ENCODE results near the gene SMARCD3. TPM values are rescaled to one million over a fixed set of nuclear protein-coding genes. Genes with fewer than 3 reads are reported as not detected.

Gene SMARCD3
- total RNA-seq, 1 donor from 2014 or later = 132 TPM

DNA sequence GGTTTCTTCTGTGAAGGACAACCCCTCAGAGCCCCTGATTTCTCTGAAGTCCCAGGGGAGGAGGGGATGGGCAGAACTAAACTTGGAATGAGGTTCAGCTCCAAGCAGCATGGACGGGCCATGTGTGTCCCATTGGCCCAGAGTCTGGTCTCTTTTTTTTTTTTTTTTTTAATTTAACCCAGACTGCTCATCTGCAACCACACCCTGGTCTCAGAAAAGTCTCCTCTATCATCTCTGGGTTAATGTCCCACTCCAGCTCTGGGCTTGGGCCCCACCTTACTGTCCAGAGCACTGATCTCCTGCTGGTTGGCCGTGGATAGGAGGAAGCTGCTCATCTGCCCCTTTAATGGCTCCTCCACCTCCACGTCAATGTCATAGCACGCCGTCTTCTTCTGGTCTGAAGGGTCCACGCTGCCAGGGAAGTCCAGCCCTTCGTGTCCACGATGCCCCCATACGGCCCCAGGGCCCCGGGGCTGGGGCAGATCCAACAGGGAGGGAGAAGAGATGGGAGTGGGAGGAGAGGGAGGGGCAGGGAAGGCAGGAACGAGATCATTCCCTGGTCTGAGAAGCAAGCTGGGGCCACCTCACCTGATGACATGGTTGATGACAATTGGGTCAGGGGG, 8.5 kb downstream of the SMARCD3 start:
- intact Hi-C loops (cut with micrococcal nuclease) = no loop called here
- ATAC-seq (no peak), DNase-seq (peak; percentile 17)

DNA sequence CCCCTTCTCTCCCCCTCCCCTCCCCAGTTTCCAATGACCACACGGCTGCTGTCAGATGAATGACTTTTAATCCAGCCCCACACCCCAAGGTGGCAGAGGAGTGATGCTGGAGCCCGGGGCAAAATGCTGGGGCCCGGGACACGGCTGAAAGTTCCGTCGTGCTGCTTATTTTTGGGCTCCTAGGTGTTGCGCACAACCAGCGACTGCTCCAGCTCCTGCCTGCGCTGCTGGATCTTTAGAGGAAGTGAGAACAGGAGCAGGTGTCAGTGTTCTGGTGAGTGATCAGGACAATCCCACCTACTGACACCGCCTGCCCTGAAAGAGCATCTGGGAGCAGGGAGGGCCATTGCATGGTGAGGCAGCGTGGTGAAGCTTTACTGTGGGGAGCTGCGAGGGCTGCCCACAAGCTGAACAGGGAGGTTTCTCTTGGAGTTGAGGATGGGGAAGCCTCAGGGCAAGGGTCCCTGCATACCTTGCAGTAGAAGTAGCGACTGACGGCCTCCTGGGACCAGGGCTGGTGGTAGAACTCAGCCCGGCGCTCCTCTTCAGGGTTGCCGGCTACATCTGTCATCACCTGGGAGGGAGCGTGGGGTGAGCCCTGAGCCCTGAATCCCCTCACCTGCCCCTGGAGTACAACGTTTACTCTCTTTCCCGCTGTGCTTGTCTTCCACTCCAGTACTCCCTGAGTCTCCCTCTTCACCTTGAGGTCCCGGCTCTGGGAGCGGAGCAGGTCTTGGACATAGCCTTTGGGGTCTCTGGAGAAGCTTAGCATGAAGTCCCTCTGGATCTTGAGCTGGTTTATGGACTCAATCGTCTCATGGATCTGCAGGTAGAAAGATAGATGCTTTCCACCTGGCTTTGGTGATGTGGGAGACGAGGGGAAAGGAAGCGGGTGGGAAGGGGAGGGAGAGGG, 9.3 kb downstream of the SMARCD3 start:
- ATAC-seq (no peak), DNase-seq (peak; percentile 23)
- intact Hi-C loops (cut with micrococcal nuclease) = no loop called here

DNA sequence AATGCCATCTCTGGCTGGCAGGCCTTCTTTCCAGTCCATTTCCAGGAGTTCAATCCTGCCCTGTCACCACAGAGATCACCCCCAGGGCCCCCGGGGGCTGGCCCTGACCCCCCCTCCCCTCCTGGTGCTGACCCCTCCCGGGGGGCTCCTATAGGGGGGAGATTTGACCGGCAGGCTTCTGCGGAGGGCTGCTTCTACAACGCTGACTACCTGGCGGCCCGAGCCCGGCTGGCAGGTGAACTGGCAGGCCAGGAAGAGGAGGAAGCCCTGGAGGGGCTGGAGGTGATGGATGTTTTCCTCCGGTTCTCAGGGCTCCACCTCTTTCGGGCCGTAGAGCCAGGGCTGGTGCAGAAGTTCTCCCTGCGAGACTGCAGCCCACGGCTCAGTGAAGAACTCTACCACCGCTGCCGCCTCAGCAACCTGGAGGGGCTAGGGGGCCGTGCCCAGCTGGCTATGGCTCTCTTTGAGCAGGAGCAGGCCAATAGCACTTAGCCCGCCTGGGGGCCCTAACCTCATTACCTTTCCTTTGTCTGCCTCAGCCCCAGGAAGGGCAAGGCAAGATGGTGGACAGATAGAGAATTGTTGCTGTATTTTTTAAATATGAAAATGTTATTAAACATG, 10.2 kb downstream of the SMARCD3 start:
- no peak for ATAC-seq
- intact Hi-C loops (cut with micrococcal nuclease) = no loop called here
- DNase-seq = peak; percentile 29

DNA sequence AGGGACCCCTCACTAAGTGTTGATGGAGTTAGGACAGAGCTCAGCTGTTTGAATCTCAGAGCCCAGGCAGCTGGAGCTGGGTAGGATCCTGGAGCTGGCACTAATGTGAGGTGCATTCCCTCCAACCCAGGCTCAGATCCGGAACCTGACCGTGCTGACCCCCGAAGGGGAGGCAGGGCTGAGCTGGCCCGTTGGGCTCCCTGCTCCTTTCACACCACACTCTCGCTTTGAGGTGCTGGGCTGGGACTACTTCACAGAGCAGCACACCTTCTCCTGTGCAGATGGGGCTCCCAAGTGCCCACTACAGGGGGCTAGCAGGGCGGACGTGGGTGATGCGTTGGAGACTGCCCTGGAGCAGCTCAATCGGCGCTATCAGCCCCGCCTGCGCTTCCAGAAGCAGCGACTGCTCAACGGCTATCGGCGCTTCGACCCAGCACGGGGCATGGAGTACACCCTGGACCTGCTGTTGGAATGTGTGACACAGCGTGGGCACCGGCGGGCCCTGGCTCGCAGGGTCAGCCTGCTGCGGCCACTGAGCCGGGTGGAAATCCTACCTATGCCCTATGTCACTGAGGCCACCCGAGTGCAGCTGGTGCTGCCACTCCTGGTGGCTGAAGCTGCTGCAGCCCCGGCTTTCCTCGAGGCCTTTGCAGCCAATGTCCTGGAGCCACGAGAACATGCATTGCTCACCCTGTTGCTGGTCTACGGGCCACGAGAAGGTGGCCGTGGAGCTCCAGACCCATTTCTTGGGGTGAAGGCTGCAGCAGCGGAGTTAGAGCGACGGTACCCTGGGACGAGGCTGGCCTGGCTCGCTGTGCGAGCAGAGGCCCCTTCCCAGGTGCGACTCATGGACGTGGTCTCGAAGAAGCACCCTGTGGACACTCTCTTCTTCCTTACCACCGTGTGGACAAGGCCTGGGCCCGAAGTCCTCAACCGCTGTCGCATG, 11.0 kb downstream of the SMARCD3 start:
- DNase-seq = peak; percentile 35
- intact Hi-C loops (cut with micrococcal nuclease) = no loop called here
- no peak for ATAC-seq

DNA sequence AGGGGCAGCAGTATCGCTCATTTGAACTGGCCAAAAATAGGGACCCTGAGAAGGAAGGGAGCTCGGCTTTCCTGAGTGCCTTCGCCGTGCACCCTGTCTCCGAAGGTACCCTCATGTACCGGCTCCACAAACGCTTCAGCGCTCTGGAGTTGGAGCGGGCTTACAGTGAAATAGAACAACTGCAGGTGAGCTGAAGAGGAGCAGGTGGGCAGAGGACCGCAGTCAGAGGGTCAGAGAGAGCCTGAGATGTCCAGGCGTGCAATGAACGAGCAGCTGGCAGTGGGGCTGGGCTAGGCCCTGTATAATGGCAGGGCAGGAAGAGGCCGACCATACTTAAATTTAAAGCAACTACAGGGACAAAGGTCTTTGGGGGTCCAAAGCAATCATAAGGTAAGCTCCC, 12.1 kb downstream of the SMARCD3 start:
- DNase-seq (no peak), ATAC-seq (no peak)
- intact Hi-C loops (cut with micrococcal nuclease) = no loop called here

DNA sequence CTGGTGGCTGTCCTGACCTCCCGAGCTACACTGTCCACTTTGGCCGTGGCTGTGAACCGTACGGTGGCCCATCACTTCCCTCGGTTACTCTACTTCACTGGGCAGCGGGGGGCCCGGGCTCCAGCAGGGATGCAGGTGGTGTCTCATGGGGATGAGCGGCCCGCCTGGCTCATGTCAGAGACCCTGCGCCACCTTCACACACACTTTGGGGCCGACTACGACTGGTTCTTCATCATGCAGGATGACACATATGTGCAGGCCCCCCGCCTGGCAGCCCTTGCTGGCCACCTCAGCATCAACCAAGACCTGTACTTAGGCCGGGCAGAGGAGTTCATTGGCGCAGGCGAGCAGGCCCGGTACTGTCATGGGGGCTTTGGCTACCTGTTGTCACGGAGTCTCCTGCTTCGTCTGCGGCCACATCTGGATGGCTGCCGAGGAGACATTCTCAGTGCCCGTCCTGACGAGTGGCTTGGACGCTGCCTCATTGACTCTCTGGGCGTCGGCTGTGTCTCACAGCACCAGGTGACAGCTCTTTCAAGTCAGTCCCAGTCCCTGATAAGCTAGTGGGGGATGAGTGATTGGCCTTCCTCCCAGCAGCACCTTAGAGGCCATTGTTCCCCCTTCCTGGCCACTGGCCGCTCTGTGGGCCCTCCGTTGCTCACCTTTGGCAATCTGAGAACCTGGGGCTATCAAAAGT, 13.3 kb downstream of the SMARCD3 start:
- no peak for ATAC-seq

DNA sequence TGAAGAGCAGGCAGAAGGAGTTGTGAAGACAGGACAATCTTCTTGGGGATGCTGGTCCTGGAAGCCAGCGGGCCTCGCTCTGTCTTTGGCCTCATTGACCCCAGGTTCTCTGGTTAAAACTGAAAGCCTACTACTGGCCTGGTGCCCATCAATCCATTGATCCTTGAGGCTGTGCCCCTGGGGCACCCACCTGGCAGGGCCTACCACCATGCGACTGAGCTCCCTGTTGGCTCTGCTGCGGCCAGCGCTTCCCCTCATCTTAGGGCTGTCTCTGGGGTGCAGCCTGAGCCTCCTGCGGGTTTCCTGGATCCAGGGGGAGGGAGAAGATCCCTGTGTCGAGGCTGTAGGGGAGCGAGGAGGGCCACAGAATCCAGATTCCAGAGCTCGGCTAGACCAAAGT, 14.7 kb downstream of the SMARCD3 start:
- ATAC-seq (no peak), DNase-seq (no peak)
- intact Hi-C loops (cut with micrococcal nuclease) = no loop called here

More for the DNA sequence above, 13.3 kb downstream of the SMARCD3 start:
- intact Hi-C loops (cut with micrococcal nuclease) = no loop called here
- no peak for DNase-seq

DNA sequence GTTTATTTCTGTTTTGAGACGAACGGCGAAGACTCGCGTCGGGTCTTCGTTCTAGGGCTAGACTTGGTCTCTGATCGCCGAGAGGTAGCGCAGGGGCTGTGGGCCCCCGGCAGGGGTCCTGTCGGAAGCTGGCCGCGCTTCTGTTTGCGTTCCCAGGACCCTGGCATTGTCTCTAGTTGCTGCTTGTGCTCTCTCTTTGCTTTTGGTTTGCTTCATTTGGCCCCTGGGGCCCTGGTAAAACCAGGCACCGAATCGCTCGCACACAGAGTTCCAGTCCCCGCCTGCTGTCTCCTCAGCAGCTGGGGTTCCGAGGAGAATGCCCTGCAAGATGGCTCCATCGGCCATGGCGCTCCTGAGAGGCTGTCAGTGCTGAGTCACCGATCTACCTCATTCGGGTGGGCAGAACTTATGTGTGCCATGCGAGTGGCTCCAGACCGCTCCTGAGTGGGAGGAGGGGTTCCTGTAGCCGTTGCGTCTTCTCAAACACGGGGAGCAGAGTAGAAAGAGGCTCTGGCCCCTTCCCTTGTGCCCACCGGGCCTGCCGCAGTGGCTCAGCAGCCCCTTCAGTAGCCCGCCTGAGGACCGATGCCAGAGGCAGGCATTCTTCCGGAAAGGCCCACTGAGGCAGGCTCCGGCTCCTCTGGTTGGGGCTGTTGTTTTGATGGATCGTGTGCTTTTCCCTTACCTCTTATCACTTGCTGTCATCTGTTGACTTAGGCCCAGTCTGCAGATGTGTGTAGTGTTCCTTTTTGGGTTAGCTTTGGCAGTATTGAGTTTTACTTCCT, 15.4 kb downstream of the SMARCD3 start:
- peak; percentile 29 for ATAC-seq
- intact Hi-C loops (cut with micrococcal nuclease) = no loop called here
- peak; percentile 52 for DNase-seq

DNA sequence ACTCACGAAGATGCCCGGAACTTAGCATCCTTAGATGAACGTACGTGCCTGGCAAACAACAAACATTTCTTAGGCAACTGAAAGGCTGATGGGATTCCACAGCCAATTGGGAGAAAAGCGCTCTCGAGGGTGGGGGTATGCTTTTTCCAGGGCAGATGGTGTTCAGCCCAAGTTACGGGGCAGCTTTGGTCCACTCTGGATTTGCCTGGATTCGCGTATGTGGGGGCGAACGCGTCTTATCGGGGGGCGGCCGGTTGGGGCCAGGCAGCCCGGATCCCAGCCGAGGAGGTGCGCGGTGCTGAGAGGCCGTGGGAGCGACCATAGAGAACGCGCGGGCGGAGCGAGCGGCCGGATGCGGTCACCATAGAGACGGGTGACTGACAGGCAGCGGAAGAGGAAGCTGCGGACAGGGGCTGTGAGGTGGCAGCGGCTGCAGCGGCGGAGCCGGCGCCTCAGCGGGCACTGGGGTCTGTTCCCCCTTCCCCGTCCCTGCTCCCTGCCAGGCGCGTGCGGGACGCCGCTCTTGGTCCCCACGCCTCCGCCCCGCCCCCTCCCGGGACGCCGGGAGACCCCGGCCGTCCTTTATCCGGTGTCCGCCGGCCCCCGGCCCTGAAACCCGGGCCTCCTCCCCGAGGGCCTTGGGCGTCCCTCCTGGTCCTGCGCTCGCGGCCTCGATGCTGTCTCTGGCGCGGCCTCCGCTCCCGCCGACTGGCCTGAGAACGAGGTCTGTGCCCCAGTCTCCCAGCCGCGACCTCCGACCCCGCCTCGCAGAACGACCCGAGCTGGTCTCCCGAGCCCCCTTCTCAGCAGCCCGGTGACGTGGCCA, 16.2 kb downstream of the SMARCD3 start, which contains the start of gene CHPF2:
Gene CHPF2 (plus strand): TSS at position 393 of the 826 bp plus-strand sequence. CDS start 1,529 bp downstream, outside the sequence.
- intact Hi-C loops (cut with micrococcal nuclease) = no loop called here
- DNase-seq = peak; percentile 95
- ATAC-seq = peak; percentile 95

DNA sequence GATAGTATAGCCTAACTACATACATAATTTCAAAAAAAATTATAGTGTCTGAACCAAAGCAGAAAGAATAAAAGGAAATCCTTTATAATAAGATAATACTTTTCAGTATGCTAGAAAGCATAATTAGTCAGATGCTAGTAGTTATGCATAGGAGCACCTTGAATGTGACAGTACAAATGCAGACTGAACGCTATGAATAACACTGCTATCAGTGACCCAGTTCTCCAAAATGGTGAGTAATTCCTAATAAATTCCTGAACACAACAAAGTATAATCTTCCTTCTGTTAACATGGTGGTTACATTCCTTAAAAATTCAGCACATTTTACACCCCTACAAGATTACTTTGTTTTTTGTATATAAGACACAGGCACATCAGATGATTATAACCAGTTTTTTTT, 17.4 kb downstream of the SMARCD3 start:
- DNase-seq (no peak), ATAC-seq (no peak)
- intact Hi-C loops (cut with micrococcal nuclease) = no loop called here

DNA sequence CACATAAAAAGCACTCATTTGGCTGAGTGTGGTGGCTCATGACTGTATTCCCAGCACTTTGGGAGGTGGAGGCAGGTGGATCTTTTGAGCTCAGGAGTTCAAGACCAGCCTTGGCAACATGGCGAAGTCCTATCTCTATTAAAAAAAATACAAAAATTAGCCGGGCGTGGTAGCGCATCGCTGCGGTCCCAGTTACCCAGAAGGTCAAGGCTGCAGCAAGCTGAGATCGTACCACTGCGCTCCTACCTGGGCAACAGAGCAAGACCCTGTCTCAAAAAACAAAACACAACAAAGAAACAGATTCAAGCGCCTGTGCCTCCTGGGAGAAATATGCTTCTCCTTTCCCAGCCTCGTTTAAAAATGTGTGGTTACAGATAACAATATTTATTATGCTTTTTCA, 19.2 kb downstream of the SMARCD3 start:
- DNase-seq (no peak), ATAC-seq (no peak)
- intact Hi-C loops (cut with micrococcal nuclease) = no loop called here

DNA sequence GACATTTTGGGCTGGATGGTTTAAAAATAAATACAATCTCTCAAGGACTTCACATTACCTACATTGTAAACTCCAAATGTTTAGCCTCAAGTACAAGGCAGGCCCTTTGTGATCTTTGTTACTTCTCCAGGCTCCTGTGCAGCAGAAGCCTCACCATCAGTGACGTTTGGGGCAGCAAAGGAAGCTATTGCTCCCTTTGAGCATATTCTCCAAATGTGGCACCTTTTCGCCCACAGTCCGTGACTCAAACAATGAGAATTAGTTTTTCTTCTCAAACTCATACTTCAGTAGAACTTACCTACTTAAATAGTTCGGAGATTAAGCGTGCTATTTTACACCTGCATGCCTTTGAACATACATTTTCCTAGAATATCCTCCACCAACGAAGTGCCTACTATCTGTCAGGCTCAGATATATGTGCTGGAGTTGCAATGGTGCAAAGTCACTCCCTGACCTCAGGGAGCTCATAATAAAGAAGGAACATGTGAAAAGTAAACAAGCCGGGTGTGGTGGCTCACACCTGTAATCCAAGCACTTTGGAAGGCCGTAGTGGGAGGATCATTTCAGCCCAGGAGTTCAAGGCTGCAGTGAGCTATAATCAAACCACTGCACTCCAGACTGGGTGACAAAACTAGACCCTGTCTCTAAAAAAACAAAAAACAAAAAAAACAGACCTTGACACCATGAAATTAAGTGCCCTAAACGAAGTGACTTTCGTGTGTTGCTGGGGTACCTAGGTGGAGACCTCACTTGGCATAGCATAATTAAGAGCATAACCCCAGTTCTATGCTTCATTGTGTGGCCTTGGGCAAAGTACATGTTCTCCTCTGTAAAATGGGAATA, 20.2 kb downstream of the SMARCD3 start:
- intact Hi-C loops (cut with micrococcal nuclease) = no loop called here
- DNase-seq (no peak), ATAC-seq (no peak)

DNA sequence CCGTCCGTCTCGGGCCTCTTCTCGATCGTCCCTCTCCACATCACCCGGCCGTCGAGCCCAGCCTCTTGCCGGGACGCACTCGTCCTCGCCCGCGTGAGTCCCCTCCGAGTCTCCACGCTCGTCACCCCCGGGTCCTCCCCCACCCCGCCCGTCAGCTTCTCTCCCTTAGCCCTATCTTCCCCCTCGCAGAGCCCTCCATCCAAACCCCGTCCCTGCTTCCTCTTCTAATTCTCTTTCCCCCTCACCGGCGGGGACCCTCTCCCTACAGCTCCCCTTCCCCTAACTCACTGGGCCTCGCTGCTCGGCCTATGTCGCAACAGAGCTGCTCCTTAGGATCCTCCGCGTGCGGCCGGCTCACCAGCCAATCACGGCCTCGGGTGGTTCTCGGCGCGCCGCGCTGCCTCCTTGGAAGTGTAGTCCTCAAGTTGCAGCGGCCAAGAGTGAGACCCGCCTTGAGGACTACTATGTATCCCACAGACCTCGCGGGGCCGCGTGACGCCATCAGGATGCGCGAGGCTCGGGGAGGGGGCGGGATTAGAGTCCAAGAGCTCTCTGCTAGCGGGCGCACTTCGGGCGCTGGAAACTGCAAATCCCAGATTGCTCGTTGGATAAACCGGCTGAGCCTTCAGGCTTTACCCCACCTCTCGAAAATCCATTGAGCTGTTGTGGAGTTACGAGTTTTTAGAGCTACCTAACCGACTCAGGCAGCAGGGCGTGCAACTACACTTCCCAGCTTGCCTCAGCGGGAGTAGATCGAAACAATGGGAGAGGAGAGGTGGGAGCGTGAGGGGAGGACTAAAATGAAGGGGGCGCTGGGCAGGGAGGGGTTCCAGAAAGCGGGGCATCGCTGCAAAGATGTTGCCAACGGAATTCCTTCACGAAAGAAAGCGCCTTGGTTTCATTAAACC, 21.4 kb downstream of the SMARCD3 start, which contains the start of gene ABCF2:
Gene ABCF2 (minus strand): TSS at position 331 of the 908 bp plus-strand sequence. CDS start 747 bp downstream, outside the sequence.
- peak; percentile 99 for DNase-seq
- intact Hi-C loops (cut with micrococcal nuclease) = no loop called here
- peak; percentile 99 for ATAC-seq

DNA sequence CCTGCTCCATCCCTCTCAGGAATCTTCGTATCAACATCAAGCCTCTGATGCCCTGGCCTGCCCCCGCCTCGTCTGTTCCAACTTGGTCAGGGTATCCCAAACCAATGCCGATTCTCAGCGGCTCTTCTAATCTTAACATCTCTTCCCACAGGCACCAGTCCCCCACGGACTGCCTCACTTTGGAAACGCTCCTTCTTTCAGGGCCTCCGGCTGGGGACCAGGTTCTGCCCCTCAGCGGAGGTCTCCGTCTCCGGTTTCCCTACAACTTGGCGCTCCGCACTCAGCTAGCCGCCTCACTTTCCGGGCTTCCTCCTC, 22.0 kb downstream of the SMARCD3 start:
- ATAC-seq = no peak
- no peak for DNase-seq
- intact Hi-C loops (cut with micrococcal nuclease) = no loop called here

DNA sequence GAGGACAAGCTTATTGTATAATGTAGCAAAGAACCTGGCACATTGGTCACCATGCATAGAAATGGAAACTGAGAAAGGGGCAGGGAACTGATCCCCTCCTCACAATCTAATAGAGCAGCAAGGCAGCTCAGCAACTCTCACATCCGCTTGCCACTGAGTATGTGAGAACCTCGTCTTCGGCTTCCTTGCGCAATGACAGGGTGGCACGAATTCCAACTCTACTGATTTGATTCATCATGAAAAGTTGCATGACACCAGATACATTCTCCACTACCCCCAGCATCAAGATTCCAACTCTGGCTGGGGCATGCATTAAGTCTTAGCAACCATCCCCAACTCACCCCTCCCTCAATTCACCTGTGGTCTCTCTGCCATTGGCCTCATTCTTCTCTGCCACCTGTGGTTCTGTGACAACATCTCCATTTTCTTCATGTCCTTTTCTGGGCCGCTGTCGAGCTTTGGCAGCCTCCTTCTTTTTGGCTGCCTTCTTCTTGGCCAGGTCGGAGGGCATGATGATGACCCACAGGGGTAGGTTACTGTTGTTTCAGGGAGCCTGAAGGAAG, 22.5 kb downstream of the SMARCD3 start:
- DNase-seq (no peak), ATAC-seq (no peak)
- intact Hi-C loops (cut with micrococcal nuclease) = no loop called here

Data from left ventricle myocardium superior (tissue), 1 donor.